ENCODE results near the gene CDK5. TPM values are rescaled to one million over a fixed set of nuclear protein-coding genes. Genes with fewer than 3 reads are reported as not detected.
A peak's percentile ranks its signal among the peaks of the same experiment; 100 is the strongest.

Gene CDK5
- total and polyA plus RNA-seq, 2 of the 13 experiments (the other 11 are each of a cell fraction or from before 2014, with no cell fraction given) = 16.4 to 21.3 TPM

DNA sequence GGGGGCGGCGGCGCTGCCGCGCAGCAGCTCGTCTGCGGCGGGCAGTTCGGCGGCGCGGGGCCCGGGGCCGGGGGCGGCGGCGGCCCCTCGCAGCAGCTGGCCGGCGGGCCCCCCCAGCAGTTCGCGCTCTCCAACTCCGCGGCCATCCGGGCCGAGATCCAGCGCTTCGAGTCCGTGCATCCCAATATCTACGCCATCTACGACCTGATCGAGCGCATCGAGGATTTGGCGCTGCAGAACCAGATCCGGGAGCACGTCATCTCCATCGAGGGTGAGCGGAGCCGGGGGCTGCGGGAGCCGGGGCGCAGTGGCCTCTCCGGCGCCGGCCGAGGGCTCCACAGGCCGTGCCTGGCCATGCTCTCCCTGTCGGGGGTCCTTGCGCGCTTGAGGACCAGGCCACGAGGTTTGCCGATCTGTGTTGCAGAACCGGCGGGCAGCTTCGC lies 29.1 kb upstream of the CDK5 start:
- no peak for ATAC-seq
- intact Hi-C loops (cut with micrococcal nuclease; ENCODE audit: unreplicated experiment) = loop anchor here (2.0 to 10.0 kb wide), 2 partner anchors 28 to 158 kb away; partner anchors contain the start of genes SLC4A2 and SMARCD3
- no peak overlapping the region for H2AFZ ChIP-seq (ENCODE audit: low read length)
- TF ChIP-seq, protein P1, sequence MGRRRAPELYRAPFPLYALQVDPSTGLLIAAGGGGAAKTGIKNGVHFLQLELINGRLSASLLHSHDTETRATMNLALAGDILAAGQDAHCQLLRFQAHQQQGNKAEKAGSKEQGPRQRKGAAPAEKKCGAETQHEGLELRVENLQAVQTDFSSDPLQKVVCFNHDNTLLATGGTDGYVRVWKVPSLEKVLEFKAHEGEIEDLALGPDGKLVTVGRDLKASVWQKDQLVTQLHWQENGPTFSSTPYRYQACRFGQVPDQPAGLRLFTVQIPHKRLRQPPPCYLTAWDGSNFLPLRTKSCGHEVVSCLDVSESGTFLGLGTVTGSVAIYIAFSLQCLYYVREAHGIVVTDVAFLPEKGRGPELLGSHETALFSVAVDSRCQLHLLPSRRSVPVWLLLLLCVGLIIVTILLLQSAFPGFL (CRISPR knock-in tag; IDR thresholded peaks at IDR 0.05) = no peak
- TF ChIP-seq ZNF124 (CRISPR knock-in tag; IDR thresholded peaks at IDR 0.05) = 0 out of 2 replicates have a peak, but pooled peaks have one; percentile 48
- 0 out of 2 replicates have a peak, but pooled peaks have one; percentile 7 for TF ChIP-seq ZNF317 (CRISPR knock-in tag; IDR thresholded peaks at IDR 0.05)
- no peak for TF ChIP-seq ATM (IDR thresholded peaks at IDR 0.05; ENCODE audit: borderline replicate concordance)
- TF ChIP-seq, protein P2, sequence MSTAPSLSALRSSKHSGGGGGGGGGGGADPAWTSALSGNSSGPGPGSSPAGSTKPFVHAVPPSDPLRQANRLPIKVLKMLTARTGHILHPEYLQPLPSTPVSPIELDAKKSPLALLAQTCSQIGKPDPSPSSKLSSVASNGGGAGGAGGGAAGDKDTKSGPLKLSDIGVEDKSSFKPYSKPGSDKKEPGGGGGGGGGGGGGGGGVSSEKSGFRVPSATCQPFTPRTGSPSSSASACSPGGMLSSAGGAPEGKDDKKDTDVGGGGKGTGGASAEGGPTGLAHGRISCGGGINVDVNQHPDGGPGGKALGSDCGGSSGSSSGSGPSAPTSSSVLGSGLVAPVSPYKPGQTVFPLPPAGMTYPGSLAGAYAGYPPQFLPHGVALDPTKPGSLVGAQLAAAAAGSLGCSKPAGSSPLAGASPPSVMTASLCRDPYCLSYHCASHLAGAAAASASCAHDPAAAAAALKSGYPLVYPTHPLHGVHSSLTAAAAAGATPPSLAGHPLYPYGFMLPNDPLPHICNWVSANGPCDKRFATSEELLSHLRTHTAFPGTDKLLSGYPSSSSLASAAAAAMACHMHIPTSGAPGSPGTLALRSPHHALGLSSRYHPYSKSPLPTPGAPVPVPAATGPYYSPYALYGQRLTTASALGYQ (CRISPR knock-in tag; IDR thresholded peaks at IDR 0.05) = 0 out of 2 replicates have a peak, but pooled peaks have one; percentile 16
- no peak for TF ChIP-seq ZNF383 (CRISPR knock-in tag; IDR thresholded peaks at IDR 0.05; ENCODE audit: borderline replicate concordance)
- TF ChIP-seq ZNF30 (CRISPR knock-in tag; IDR thresholded peaks at IDR 0.05) = peak; percentile 57
- no peak for TF ChIP-seq ZSCAN30 (CRISPR knock-in tag; IDR thresholded peaks at IDR 0.05)
- peak; percentile 56; the same call in 1 of the 2 replicates for TF ChIP-seq ARHGAP35 (CRISPR knock-in tag; IDR thresholded peaks at IDR 0.05; ENCODE audit: borderline replicate concordance)
- TF ChIP-seq, protein P3, sequence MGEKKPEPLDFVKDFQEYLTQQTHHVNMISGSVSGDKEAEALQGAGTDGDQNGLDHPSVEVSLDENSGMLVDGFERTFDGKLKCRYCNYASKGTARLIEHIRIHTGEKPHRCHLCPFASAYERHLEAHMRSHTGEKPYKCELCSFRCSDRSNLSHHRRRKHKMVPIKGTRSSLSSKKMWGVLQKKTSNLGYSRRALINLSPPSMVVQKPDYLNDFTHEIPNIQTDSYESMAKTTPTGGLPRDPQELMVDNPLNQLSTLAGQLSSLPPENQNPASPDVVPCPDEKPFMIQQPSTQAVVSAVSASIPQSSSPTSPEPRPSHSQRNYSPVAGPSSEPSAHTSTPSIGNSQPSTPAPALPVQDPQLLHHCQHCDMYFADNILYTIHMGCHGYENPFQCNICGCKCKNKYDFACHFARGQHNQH (CRISPR knock-in tag; IDR thresholded peaks at IDR 0.05) = 0 out of 2 replicates have a peak, but pooled peaks have one; percentile 2
- TF ChIP-seq, protein P4, sequence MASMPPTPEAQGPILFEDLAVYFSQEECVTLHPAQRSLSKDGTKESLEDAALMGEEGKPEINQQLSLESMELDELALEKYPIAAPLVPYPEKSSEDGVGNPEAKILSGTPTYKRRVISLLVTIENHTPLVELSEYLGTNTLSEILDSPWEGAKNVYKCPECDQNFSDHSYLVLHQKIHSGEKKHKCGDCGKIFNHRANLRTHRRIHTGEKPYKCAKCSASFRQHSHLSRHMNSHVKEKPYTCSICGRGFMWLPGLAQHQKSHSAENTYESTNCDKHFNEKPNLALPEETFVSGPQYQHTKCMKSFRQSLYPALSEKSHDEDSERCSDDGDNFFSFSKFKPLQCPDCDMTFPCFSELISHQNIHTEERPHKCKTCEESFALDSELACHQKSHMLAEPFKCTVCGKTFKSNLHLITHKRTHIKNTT (CRISPR knock-in tag; IDR thresholded peaks at IDR 0.05) = no peak
- TF ChIP-seq ZNF703 (CRISPR knock-in tag; IDR thresholded peaks at IDR 0.05; ENCODE audit: borderline replicate concordance) = 0 out of 2 replicates have a peak, but pooled peaks have one; percentile 12
- TF ChIP-seq SAP130 (CRISPR knock-in tag; IDR thresholded peaks at IDR 0.05; ENCODE audit: low read depth) = peak; percentile 4; the same call in 1 of the 2 replicates
- no peak for TF ChIP-seq FOXM1 (CRISPR knock-in tag; IDR thresholded peaks at IDR 0.05)
- TF ChIP-seq AGO2 (optimal IDR thresholded peaks at IDR 0.05; ENCODE audit: low read depth, low read length) = peak; percentile 37
- TF ChIP-seq, protein P5, sequence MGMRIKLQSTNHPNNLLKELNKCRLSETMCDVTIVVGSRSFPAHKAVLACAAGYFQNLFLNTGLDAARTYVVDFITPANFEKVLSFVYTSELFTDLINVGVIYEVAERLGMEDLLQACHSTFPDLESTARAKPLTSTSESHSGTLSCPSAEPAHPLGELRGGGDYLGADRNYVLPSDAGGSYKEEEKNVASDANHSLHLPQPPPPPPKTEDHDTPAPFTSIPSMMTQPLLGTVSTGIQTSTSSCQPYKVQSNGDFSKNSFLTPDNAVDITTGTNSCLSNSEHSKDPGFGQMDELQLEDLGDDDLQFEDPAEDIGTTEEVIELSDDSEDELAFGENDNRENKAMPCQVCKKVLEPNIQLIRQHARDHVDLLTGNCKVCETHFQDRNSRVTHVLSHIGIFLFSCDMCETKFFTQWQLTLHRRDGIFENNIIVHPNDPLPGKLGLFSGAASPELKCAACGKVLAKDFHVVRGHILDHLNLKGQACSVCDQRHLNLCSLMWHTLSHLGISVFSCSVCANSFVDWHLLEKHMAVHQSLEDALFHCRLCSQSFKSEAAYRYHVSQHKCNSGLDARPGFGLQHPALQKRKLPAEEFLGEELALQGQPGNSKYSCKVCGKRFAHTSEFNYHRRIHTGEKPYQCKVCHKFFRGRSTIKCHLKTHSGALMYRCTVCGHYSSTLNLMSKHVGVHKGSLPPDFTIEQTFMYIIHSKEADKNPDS (CRISPR knock-in tag; IDR thresholded peaks at IDR 0.05) = peak; percentile 46; the same call in 1 of the 2 replicates
- peak; percentile 7 for TF ChIP-seq ZNF263 (CRISPR knock-in tag; IDR thresholded peaks at IDR 0.05)

More for the DNA sequence above, 29.1 kb upstream of the CDK5 start:
- peak overlapping the region; percentile 88 for H3K9ac ChIP-seq (ENCODE audit: insufficient read depth, low read depth, low read length)
- no peaks in the 10 kb centered on the region; a peak in 1 of 5 replicates for H3K27me3 ChIP-seq (ENCODE audit: control insufficient read depth in 1 of 2, insufficient read depth in 2 of 2, low read length in 2 of 2)
- peaks cover 71% of the 10 kb centered on the region for H3K4me1 ChIP-seq (ENCODE audit: insufficient read depth, low read length)
- peaks cover 33% of the 10 kb centered on the region for H4K20me1 ChIP-seq (ENCODE audit: insufficient read depth, low read length)
- H3K27ac ChIP-seq (ENCODE audit: extremely low read length, insufficient read depth, low read length) = peak overlapping the region; percentile 70
- ChIA-PET POLR2A (interaction anchor here (1.3 to 6.7 kb wide), 4 partner anchors 20 to 26 kb away, joined by 3 to 82 read pairs (median 5); no protein-coding TSS in a partner anchor), CTCF (ENCODE audit: low intra/inter-chr PET ratio, low total read pairs) (interaction anchor here (2.2 kb wide), 1 partner anchor 25 kb away, joined by 6 read pairs; no protein-coding TSS in a partner anchor)
- DNase-seq (ENCODE audit: low spot score) (no peak), FAIRE-seq (no peak)
- peaks cover 2 to 7% of the 10 kb centered on the region in 2 experiments; a peak in 4 of 5 replicates for H3K36me3 ChIP-seq (replicated peaks in 1 of 2; ENCODE audit: control insufficient read depth in 1 of 2, insufficient read depth in 2 of 2, low read length in 2 of 2)
- BruUV-seq (replicated peaks) = no TSS peak
- peak overlapping the region; percentile 97 for H3K4me2 ChIP-seq (ENCODE audit: low read depth, low read length)
- 0% methylated on average over 1 of the region's 56 CpGs for WGBS (ENCODE audit: low lambda C conversion rate)
- no peaks in the 10 kb centered on the region for H3K9me3 ChIP-seq (ENCODE audit: low read length)
- peak overlapping the region; percentile 93 to 98 (median 95) for H3K4me3 ChIP-seq (replicated peaks in 1 of 3; ENCODE audit: insufficient read depth in 1 of 3, low read depth in 2 of 3, low read length in 3 of 3)
- in situ Hi-C loops (cut with HindIII; ENCODE audit: extremely low pct_ligation_motif_present, low pct_unique_long_range_greater_than_20kb) = no loop called here
- H3K79me2 ChIP-seq (ENCODE audit: insufficient read depth, low read length) = peaks cover 59% of the 10 kb centered on the region

Measured in HepG2 (cell line).